OCI-LY3 (cell line): Measurements from ENCODE around the gene TIMM22.

Experiments
- CTCF ChIP-seq: fragments of 200-600, 300-600 bp; sonication (generic); IDR thresholded peaks from 2 replicates; pipeline ENCODE4 v1.5.1; 2014; ENCODE audit warnings: antibody characterized with exemption, low read length, low read depth
- EZH2phosphoT487 ChIP-seq: fragments of 200-600 bp; shearing (Covaris generic); IDR thresholded peaks from 2 replicates; pipeline ENCODE4 v1.6.1; 2018; ENCODE audit warnings: antibody characterized with exemption, mixed run types, low read depth

- no peak for TF ChIP-seq CTCF
- no peak for TF ChIP-seq EZH2phosphoT487
Measured at GRCh38 chr17:981292-981658, 15.7 kb upstream of the TIMM22 start.
